GM23338 (cell line): Measurements from ENCODE around the gene LARGE1.

Source experiments
- CREB1 ChIP-seq: fragments of 250-450 bp; sonication (Bioruptor Pico); IDR thresholded peaks from 2 replicates; pipeline ENCODE4 v1.5.0; 2020; ENCODE audit warnings: low read depth, mild to moderate bottlenecking, moderate library complexity
- EZH2 ChIP-seq: fragments of 200-600 bp; sonication (generic); IDR thresholded peaks from one replicate; pipeline ENCODE4 v1.8.0; 2017; ENCODE audit warnings: antibody characterized with exemption, mild to moderate bottlenecking, low read depth; ENCODE audit not compliant: unreplicated experiment
- EZH2phosphoT487 ChIP-seq: fragments of 200-600 bp; sonication (generic); IDR thresholded peaks from one replicate; pipeline ENCODE4 v1.8.1; 2018; ENCODE audit warnings: antibody characterized with exemption; ENCODE audit not compliant: unreplicated experiment
- JUNB ChIP-seq: IDR thresholded peaks from one replicate; pipeline ENCODE4 v1.6.1; 2016; ENCODE audit warnings: antibody characterized with exemption; ENCODE audit not compliant: unreplicated experiment
- NANOG ChIP-seq: IDR thresholded peaks from 2 replicates; pipeline ENCODE4 v1.6.1; 2016; ENCODE audit warnings: antibody characterized with exemption, borderline replicate concordance
- POLR2AphosphoS5 ChIP-seq: IDR thresholded peaks from 2 replicates; pipeline ENCODE4 v1.6.1; 2016; ENCODE audit warnings: antibody characterized with exemption, low read depth
- ZNF114 ChIP-seq: fragments of 250-450 bp; sonication (Bioruptor Pico); IDR thresholded peaks from 2 replicates; pipeline ENCODE4 v1.5.0; 2020; ENCODE audit warnings: mild to moderate bottlenecking, moderate library complexity
- ZNF331 ChIP-seq: fragments of 250-450 bp; sonication (Bioruptor Pico); IDR thresholded peaks from 2 replicates; pipeline ENCODE4 v1.5.0; 2020; ENCODE audit warnings: low read depth, mild to moderate bottlenecking, moderate library complexity
- TF ChIP-seq, protein P1 (sequence below), 2 experiments: fragments of 200-600 bp in 1 of 2; sonication (generic) in 1 of 2; conservative IDR thresholded peaks; 2 replicates each; pipeline versions ENCODE4 v1.5.1 to v1.6.1; 2016 to 2017; ENCODE audit warnings: antibody characterized with exemption in 2 of 2, low read depth in 2 of 2, mild to moderate bottlenecking in 2 of 2, moderate library complexity in 1 of 2
- TF ChIP-seq, protein P2 (sequence below): IDR thresholded peaks from one replicate; pipeline ENCODE4 v1.6.1; 2018; ENCODE audit warnings: antibody characterized with exemption; ENCODE audit not compliant: unreplicated experiment

DNA sequence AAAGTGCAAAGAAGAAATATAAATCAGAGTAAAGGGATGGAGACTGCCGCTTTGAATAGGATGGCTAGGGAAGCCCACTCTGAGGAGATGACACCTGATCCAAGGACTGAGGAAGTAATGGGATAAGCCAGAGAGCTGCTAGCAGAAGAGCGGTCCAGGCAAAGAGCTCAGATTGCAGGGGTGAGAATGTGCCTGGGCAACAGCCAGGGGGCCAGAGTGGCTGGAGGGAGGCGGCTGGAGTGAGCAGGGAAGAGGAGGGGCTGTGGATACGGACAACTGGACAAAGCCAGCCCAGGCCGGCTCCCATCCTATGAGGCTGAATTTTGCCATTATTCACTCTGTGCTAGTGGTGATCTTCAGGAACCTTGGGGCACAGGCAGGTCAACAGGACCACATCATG lies 501.8 kb downstream of the LARGE1 start:
- TF ChIP-seq, protein P1, sequence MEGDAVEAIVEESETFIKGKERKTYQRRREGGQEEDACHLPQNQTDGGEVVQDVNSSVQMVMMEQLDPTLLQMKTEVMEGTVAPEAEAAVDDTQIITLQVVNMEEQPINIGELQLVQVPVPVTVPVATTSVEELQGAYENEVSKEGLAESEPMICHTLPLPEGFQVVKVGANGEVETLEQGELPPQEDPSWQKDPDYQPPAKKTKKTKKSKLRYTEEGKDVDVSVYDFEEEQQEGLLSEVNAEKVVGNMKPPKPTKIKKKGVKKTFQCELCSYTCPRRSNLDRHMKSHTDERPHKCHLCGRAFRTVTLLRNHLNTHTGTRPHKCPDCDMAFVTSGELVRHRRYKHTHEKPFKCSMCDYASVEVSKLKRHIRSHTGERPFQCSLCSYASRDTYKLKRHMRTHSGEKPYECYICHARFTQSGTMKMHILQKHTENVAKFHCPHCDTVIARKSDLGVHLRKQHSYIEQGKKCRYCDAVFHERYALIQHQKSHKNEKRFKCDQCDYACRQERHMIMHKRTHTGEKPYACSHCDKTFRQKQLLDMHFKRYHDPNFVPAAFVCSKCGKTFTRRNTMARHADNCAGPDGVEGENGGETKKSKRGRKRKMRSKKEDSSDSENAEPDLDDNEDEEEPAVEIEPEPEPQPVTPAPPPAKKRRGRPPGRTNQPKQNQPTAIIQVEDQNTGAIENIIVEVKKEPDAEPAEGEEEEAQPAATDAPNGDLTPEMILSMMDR (conservative IDR thresholded peaks at IDR 0.05; ENCODE audit: low read depth in 2 of 2) = no peak
- no peak for TF ChIP-seq NANOG
- TF ChIP-seq CREB1 = no peak
- TF ChIP-seq, protein P2, sequence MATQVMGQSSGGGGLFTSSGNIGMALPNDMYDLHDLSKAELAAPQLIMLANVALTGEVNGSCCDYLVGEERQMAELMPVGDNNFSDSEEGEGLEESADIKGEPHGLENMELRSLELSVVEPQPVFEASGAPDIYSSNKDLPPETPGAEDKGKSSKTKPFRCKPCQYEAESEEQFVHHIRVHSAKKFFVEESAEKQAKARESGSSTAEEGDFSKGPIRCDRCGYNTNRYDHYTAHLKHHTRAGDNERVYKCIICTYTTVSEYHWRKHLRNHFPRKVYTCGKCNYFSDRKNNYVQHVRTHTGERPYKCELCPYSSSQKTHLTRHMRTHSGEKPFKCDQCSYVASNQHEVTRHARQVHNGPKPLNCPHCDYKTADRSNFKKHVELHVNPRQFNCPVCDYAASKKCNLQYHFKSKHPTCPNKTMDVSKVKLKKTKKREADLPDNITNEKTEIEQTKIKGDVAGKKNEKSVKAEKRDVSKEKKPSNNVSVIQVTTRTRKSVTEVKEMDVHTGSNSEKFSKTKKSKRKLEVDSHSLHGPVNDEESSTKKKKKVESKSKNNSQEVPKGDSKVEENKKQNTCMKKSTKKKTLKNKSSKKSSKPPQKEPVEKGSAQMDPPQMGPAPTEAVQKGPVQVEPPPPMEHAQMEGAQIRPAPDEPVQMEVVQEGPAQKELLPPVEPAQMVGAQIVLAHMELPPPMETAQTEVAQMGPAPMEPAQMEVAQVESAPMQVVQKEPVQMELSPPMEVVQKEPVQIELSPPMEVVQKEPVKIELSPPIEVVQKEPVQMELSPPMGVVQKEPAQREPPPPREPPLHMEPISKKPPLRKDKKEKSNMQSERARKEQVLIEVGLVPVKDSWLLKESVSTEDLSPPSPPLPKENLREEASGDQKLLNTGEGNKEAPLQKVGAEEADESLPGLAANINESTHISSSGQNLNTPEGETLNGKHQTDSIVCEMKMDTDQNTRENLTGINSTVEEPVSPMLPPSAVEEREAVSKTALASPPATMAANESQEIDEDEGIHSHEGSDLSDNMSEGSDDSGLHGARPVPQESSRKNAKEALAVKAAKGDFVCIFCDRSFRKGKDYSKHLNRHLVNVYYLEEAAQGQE = no peak
- no peak for TF ChIP-seq POLR2AphosphoS5
- TF ChIP-seq EZH2phosphoT487 = no peak
- TF ChIP-seq EZH2 = no peak
- no peak for TF ChIP-seq JUNB
- TF ChIP-seq ZNF331 (CRISPR knock-in tag) = no peak
- TF ChIP-seq ZNF114 (CRISPR knock-in tag) = no peak
